ENCODE measurements around the gene MAP2K4. TPM values are rescaled to one million over a fixed set of nuclear protein-coding genes. Genes with fewer than 3 reads are reported as not detected.
"Not testable (repeated sequence)": the region's sequence is repeated elsewhere in the genome, so short reads cannot be mapped to it uniquely, and the experiment has no call there.

MAP2K4 gene
- total and polyA plus RNA-seq, 7 donors, result 13.5 to 41.3 (median 27.4) TPM

- H3K4me3 ChIP-seq, result no peak overlapping the region
- peaks cover 0 to 32% (median 2%) of the 10 kb centered on the region in 4 donors for H3K36me3 ChIP-seq
- peaks cover 0 to 2% (median 0%) of the 10 kb centered on the region in 4 donors for H3K9me3 ChIP-seq
- no peaks in the 10 kb centered on the region for H3K27me3 ChIP-seq
- no peak overlapping the region for H3K27ac ChIP-seq
- intact Hi-C loops (cut with DNase I), result no loop called here
- no peak for DNase-seq
- TF ChIP-seq CTCF (IDR thresholded peaks at IDR 0.05), result no peak
- no peak for TF ChIP-seq EP300 (IDR thresholded peaks at IDR 0.05)
- no peak for TF ChIP-seq POLR2A (IDR thresholded peaks at IDR 0.05)
- no peak for TF ChIP-seq POLR2AphosphoS5 (IDR thresholded peaks at IDR 0.05)
- H3K4me1 ChIP-seq, result no peaks in the 10 kb centered on the region
These were observed 113.9 kb downstream of the MAP2K4 start for GRCh38 chr17:12134587-12134986.

- Histone ChIP-seq H3K27me3 (no peaks in the 10 kb centered on the region), H3K36me3 (peaks cover 2 to 32% (median 10%) of the 10 kb centered on the region in 4 donors), H3K9me3 (peaks cover 0 to 2% (median 0%) of the 10 kb centered on the region in 4 donors), H3K4me1 (no peaks in the 10 kb centered on the region), H3K27ac (no peak overlapping the region), H3K4me3 (no peak overlapping the region)
- intact Hi-C loops (cut with DNase I), result no loop called here
- no peak for DNase-seq
- TF ChIP-seq POLR2A (IDR thresholded peaks at IDR 0.05), result no peak
- no peak for TF ChIP-seq EP300 (IDR thresholded peaks at IDR 0.05)
- TF ChIP-seq CTCF (IDR thresholded peaks at IDR 0.05), result no peak
- no peak for TF ChIP-seq POLR2AphosphoS5 (IDR thresholded peaks at IDR 0.05)
- 97 to 98% methylated on average over 1 of the region's 1 CpG for WGBS, 2 donors
These were observed 115.6 kb downstream of the MAP2K4 start for GRCh38 chr17:12136243-12136642.

- TF ChIP-seq CTCF (IDR thresholded peaks at IDR 0.05), result no peak
- no peak for TF ChIP-seq POLR2AphosphoS5 (IDR thresholded peaks at IDR 0.05)
- TF ChIP-seq EP300 (IDR thresholded peaks at IDR 0.05), result no peak
- no peak for TF ChIP-seq POLR2A (IDR thresholded peaks at IDR 0.05)
- DNase-seq, result no peak
- H3K4me3 ChIP-seq, result no peak overlapping the region
These were observed 116.0 kb downstream of the MAP2K4 start for GRCh38 chr17:12136646-12137045.

GRCh38 chr17:12137859-12138258 is 117.2 kb downstream of the MAP2K4 start:
- Histone ChIP-seq H3K4me3 (no peak overlapping the region), H3K27me3 (no peaks in the 10 kb centered on the region), H3K36me3 (peaks cover 10 to 44% (median 19%) of the 10 kb centered on the region in 4 donors), H3K9me3 (peaks cover 0 to 2% (median 0%) of the 10 kb centered on the region in 4 donors), H3K27ac (no peak overlapping the region), H3K4me1 (no peaks in the 10 kb centered on the region)
- no peak for TF ChIP-seq CTCF (IDR thresholded peaks at IDR 0.05)
- no peak for TF ChIP-seq POLR2A (IDR thresholded peaks at IDR 0.05)
- DNase-seq, result no peak
- 94 to 97% methylated on average over 1 of the region's 1 CpG for WGBS, 2 donors
- intact Hi-C loops (cut with DNase I), result no loop called here

More at GRCh38 chr17:12136646-12137045, 116.0 kb downstream of the MAP2K4 start:
- Histone ChIP-seq H3K27me3 (no peaks in the 10 kb centered on the region), H3K27ac (no peak overlapping the region), H3K36me3 (peaks cover 5 to 32% (median 13%) of the 10 kb centered on the region in 4 donors), H3K9me3 (peaks cover 0 to 2% (median 0%) of the 10 kb centered on the region in 4 donors), H3K4me1 (no peaks in the 10 kb centered on the region)
- intact Hi-C loops (cut with DNase I), result no loop called here

GRCh38 chr17:12140685-12141084 is 120.0 kb downstream of the MAP2K4 start:
- DNase-seq, result no peak
- H3K36me3 ChIP-seq, result peaks cover 10 to 55% (median 19%) of the 10 kb centered on the region in 4 donors
- no peaks in the 10 kb centered on the region for H3K27me3 ChIP-seq
- intact Hi-C loops (cut with DNase I), result no loop called here
- WGBS, 2 donors, result 95 to 98% methylated on average over 5 of the region's 5 CpGs
- H3K9me3 ChIP-seq, result peaks cover 0 to 2% (median 0%) of the 10 kb centered on the region in 4 donors
- H3K27ac ChIP-seq, result no peak overlapping the region
- TF ChIP-seq POLR2AphosphoS5 (IDR thresholded peaks at IDR 0.05), result no peak
- no peak for TF ChIP-seq POLR2A (IDR thresholded peaks at IDR 0.05)
- no peak for TF ChIP-seq EP300 (IDR thresholded peaks at IDR 0.05)
- TF ChIP-seq CTCF (IDR thresholded peaks at IDR 0.05), result no peak
- H3K4me3 ChIP-seq, result no peak overlapping the region
- H3K4me1 ChIP-seq, result no peaks in the 10 kb centered on the region

- intact Hi-C loops (cut with DNase I); H3K4me3 ChIP-seq; H3K27me3 ChIP-seq; H3K27ac ChIP-seq; H3K36me3 ChIP-seq; H3K9me3 ChIP-seq; H3K4me1 ChIP-seq; DNase-seq: not testable (repeated sequence)
- WGBS, 2 donors, result 64 to 67% methylated on average over 8 of the region's 8 CpGs
These were observed 141.5 kb downstream of the MAP2K4 start for GRCh38 chr17:12162187-12162586.

Data from sigmoid colon (tissue), 7 donors.